ENCODE measurements around the gene HVCN1.

The HVCN1 gene

DNA sequence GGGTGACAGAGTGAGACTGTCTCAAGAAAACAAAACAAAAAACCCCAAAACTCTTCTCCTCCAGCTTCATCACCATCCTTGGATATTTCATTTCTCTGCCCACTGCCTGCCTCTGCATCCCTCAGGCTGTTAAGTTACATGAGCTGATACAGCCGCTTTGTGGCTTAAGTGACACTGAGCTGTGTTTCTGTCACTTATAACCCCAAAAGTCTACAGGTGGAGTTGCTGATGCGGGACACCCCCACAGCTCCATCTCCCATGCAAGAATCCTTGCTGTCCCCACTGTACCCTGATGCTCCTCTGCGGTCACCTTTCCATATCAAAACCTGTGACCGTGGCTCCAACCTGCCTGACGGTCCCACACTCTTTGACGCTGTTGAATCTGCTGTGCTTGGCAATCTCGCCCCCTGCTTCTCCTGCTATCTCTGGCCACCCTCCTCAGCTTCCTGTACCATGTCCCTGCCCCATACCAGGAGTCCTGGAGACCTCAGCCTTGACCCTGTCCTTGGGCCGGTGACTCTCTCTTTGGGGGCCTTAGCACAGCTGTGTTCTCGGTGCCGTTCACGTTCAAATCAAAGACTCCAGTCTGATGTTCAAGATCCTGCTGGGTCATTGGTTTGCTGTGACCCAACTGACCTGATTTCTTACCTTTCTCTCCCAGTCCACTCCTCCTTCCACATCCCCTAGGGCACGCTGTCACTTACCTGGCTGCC, 20.3 kb downstream of the HVCN1 start:
- H3K4me3 ChIP-seq (ENCODE audit: low read length), result no peak overlapping the region
- TF ChIP-seq, protein P1, sequence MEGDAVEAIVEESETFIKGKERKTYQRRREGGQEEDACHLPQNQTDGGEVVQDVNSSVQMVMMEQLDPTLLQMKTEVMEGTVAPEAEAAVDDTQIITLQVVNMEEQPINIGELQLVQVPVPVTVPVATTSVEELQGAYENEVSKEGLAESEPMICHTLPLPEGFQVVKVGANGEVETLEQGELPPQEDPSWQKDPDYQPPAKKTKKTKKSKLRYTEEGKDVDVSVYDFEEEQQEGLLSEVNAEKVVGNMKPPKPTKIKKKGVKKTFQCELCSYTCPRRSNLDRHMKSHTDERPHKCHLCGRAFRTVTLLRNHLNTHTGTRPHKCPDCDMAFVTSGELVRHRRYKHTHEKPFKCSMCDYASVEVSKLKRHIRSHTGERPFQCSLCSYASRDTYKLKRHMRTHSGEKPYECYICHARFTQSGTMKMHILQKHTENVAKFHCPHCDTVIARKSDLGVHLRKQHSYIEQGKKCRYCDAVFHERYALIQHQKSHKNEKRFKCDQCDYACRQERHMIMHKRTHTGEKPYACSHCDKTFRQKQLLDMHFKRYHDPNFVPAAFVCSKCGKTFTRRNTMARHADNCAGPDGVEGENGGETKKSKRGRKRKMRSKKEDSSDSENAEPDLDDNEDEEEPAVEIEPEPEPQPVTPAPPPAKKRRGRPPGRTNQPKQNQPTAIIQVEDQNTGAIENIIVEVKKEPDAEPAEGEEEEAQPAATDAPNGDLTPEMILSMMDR (IDR thresholded peaks at IDR 0.05; ENCODE audit: insufficient read depth, low read depth, low read length, missing control alignments), result no peak
- no peak for DNase-seq (ENCODE audit: low read depth)

DNA sequence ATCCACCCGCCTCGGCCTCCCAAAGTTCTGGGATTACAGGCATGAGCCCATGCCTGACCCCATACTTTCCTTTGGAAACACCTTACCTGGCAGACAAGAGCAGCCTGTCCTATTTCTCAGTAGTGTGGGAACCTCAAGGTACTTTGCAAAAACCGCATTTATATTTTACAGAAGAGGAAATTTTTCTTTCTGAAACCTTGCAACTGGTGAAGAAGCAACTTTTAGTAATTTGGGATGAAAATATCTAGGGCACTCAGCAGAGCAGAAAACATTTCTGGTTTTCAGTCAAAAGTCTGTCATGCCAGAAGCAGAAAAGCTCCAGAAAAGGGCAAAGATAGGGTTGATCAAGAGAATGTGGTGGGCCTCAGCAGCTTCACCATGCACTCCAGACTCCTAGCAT, 21.2 kb downstream of the HVCN1 start:
- no peak for DNase-seq (ENCODE audit: low read depth)
- H3K4me3 ChIP-seq (ENCODE audit: low read length), result no peak overlapping the region
- TF ChIP-seq, protein P1 (IDR thresholded peaks at IDR 0.05; ENCODE audit: insufficient read depth, low read depth, low read length, missing control alignments), result no peak

DNA sequence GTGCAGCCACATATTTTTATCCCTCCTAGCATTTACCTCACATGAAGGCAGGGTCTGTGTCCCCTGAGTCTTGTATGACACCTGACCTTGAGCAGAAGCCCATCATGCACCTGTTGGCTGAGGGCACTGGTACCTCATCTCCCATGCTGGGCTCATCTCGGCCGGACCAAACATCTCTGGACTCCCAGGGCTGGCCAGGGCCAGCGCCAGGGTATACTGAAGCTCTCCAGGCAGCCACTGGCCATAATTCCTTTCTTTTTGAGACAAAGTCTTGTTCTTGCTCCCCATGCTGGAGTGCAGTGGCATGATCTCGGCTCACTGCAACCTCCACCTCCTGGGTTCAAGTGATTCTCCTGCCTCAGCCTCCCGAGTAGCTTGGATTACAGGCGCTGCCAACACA, 22.0 kb downstream of the HVCN1 start:
- no peak overlapping the region for H3K4me3 ChIP-seq (ENCODE audit: low read length)
- TF ChIP-seq, protein P1 (IDR thresholded peaks at IDR 0.05; ENCODE audit: insufficient read depth, low read depth, low read length, missing control alignments), result no peak
- DNase-seq (ENCODE audit: low read depth), result no peak

DNA sequence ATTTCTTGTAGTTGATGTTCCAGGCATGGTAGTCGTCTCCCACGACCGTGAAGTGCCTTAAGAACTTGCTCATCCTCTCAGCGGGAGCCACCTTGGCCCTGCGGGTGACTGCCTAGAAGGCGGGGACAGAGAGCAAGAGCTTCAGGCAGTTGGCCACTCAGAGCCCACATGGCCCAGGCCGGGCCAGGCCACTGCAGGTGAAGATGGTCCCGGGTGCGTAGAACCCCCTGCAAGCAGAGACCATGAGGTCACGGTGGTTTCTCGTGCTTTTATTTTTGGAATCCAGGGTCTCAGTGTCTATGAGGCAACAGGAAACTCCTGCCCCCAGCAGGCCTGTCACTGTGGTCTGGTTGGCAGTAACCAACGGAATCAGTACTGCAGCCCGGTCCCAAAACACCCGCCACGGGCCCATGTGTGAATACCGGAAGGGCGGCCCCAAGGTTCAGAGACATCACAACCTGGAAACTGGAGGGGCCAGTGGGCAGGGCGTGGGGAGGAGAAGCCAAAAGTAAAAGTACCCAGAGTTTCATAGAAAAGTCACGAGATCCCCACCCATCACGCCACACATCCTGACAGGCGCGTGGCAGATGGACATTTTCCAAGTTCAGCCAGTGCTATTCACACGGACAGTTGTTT, 27.5 kb downstream of the HVCN1 start:
- DNase-seq (ENCODE audit: low read depth), result no peak
- TF ChIP-seq, protein P1 (IDR thresholded peaks at IDR 0.05; ENCODE audit: insufficient read depth, low read depth, low read length, missing control alignments), result no peak

DNA sequence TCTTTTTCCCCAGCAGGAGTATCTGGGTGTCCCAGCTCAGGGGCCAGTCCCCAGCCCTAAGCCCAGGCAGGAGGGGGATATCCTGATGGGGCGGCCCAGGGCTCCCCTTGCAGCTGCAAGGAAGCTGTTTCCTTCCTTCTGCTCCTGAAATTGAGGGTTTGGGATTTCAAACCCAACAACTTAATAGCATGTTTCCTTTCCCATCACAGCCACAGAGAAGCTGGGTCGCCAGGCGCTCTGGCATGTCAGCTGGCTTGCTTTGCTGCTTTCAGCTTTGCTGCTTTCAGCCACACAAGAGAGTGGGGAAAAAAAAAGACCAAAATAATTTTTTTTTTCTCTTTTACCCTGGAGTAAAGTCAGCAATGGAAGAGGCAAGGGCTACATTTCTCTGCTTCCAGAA, 30.0 kb downstream of the HVCN1 start:
- DNase-seq (ENCODE audit: low read depth), result no peak
- no peak overlapping the region for H3K4me3 ChIP-seq (ENCODE audit: low read length)
- TF ChIP-seq, protein P1 (IDR thresholded peaks at IDR 0.05; ENCODE audit: insufficient read depth, low read depth, low read length, missing control alignments), result no peak

More for the DNA sequence above, 27.5 kb downstream of the HVCN1 start:
- no peak overlapping the region for H3K4me3 ChIP-seq (ENCODE audit: low read length)

DNA sequence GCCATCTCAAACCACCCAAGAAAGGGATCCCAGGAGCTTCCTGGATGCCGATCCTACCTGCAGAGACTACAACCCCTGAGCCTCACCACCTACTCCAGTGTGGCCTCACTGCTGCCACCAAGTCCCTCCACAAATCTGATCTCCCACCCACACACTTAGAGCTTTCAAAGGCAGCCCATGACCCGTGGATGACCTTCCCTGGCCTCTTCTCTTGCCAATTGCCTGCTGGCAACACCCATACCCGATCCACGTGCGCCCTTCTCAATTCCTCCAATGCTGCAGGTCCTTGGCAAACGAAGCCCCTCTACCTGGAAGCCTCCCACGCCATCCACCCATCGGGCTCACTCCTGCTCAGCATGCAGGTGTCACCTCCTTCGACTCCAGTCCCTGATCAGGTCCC, 30.7 kb downstream of the HVCN1 start:
- TF ChIP-seq, protein P1 (IDR thresholded peaks at IDR 0.05; ENCODE audit: insufficient read depth, low read depth, low read length, missing control alignments), result no peak
- no peak overlapping the region for H3K4me3 ChIP-seq (ENCODE audit: low read length)
- DNase-seq (ENCODE audit: low read depth), result no peak

DNA sequence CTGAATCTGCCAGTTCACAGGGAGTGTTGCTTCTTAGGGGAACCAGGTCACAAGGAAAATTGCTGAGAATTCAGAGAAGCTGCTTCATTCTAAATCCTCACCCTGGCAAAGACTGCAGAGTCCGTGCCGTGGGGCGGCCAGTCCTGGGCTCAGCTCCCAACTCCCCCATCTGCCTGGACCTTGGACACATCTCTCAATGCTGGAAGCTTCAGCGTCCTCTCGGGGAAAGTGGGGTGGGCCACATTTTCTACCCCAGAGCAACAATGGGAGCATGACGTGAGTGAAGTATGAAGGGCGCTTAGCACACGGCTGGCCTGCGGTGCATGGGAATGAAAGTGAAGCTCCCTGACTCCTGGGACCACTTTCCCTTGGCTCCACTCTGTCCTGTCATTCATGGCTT, 31.2 kb downstream of the HVCN1 start:
- DNase-seq (ENCODE audit: low read depth), result no peak
- TF ChIP-seq, protein P1 (IDR thresholded peaks at IDR 0.05; ENCODE audit: insufficient read depth, low read depth, low read length, missing control alignments), result no peak

More for the DNA sequence above, 31.2 kb downstream of the HVCN1 start:
- no peak overlapping the region for H3K4me3 ChIP-seq (ENCODE audit: low read length)

All from epithelial cell of esophagus (primary cell).